Small intestine (tissue), 7 donors: ENCODE measurements around the gene PITPNM1. TPM values are rescaled to one million over a fixed set of nuclear protein-coding genes. Genes with fewer than 3 reads are reported as not detected.

ENCODE experiments used
- DNase-seq, 2 donors: peaks; one replicate each; pipeline versions ENCODE4 v3.0.0 to v3.0.0-alpha.2; 2013
- FAIRE-seq: peaks from 2 replicates; lab custom pipeline; 2012; peaks lifted over from hg19 to GRCh38; lab: Jason Lieb, UNC
- H3K27ac ChIP-seq, 3 donors: one replicate each; pipeline ENCODE4 v1.5.1; 2013; ENCODE audit warnings: low read length in 2 of 3, mild to moderate bottlenecking in 2 of 3, control low read depth in 1 of 3, inconsistent platforms in 1 of 3, low read depth in 1 of 3, moderate library complexity in 1 of 3
- H3K27me3 ChIP-seq, 3 donors: one replicate each; pipeline ENCODE4 v1.6.1; 2013; ENCODE audit warnings: low read length in 3 of 3, inconsistent platforms in 1 of 3; ENCODE audit not compliant: control insufficient read depth in 3 of 3, insufficient read depth in 3 of 3
- H3K36me3 ChIP-seq, 3 donors: one replicate each; pipeline ENCODE4 v1.6.1; 2013; ENCODE audit warnings: low read length in 3 of 3, inconsistent platforms in 1 of 3, low read depth in 1 of 3, mild to moderate bottlenecking in 1 of 3, moderate library complexity in 1 of 3; ENCODE audit not compliant: control insufficient read depth in 3 of 3, insufficient read depth in 2 of 3
- H3K4me1 ChIP-seq, 3 donors: one replicate each; pipeline ENCODE4 v1.6.1; 2013; ENCODE audit warnings: low read length in 2 of 3, inconsistent platforms in 1 of 3, low read depth in 1 of 3, mild to moderate bottlenecking in 1 of 3, moderate library complexity in 1 of 3; ENCODE audit not compliant: control insufficient read depth in 3 of 3, insufficient read depth in 2 of 3
- H3K4me3 ChIP-seq, 3 donors: one replicate each; pipeline ENCODE4 v1.5.1; 2013; ENCODE audit warnings: low read length in 3 of 3, control low read depth in 1 of 3, inconsistent platforms in 1 of 3, low read depth in 1 of 3, mild to moderate bottlenecking in 1 of 3, moderate library complexity in 1 of 3
- H3K9me3 ChIP-seq, 2 donors: one replicate each; pipeline ENCODE4 v1.6.1; 2013; ENCODE audit warnings: low read depth in 1 of 2, low read length in 1 of 2; ENCODE audit not compliant: control insufficient read depth in 2 of 2, insufficient read depth in 1 of 2
- WGBS, 3 donors: extraction: QIAGEN DNeasy Blood & Tissue Kit; methylation state at CpG; one replicate each; pipeline ENCODE4 v1.1.7; 2013; 5-methylcytosine and 5-hydroxymethylcytosine counted together
- polyA plus RNA-seq, 4 donors: library from polyadenylated mRNA; stranded (reverse) in 3 of 4; unstranded in 1 of 4; fragments of 200-250 nt in 3 of 4; fragments of 120-200 nt in 1 of 4; gene quantifications; one replicate each; pipeline versions ENCODE4 v1.2.1 to v1.2.3, GENCODE V29; 2013
- donor health status: healthy with polysubstance abuse.
- donor health status: control.
- donor health status: control.
- donor health status: Bipolar disorder and iron deficiency.
- donor health status: healthy.

PITPNM1 gene
- polyA plus RNA-seq, 4 donors, result 31.2 to 42.1 (median 35.9) TPM

- WGBS, 3 donors, result 92% methylated on average over 21 of the region's 21 CpGs
- Histone ChIP-seq H3K4me1 (no peaks in the 10 kb centered on the region), H3K4me3 (no peak overlapping the region), H3K36me3 (peaks cover 0 to 2% (median 0%) of the 10 kb centered on the region in 3 donors), H3K9me3 (no peaks in the 10 kb centered on the region), H3K27ac (no peak overlapping the region), H3K27me3 (peaks cover 0 to 3% (median 0%) of the 10 kb centered on the region in 3 donors)
- FAIRE-seq, result no peak
- no peak for DNase-seq
Measured at GRCh38 chr11:67453816-67454732, 51.1 kb downstream of the PITPNM1 start.

- H3K4me3 ChIP-seq, result no peak within 1 kb of the TSS
- H3K27me3 ChIP-seq, result peaks cover 0 to 3% (median 0%) of the 10 kb centered on the region in 3 donors
- no peaks in the 10 kb centered on the region for H3K9me3 ChIP-seq
- no peak for FAIRE-seq
- H3K4me1 ChIP-seq, result no peaks in the 10 kb centered on the region
- no peaks in the 10 kb centered on the region for H3K36me3 ChIP-seq
- H3K27ac ChIP-seq, result no peak within 1 kb of the TSS
- 82 to 84% (median 83%) methylated on average over 33 of the region's 33 CpGs for WGBS, 3 donors
- no peak for DNase-seq
Measured at GRCh38 chr11:67452141-67452952, 52.8 kb downstream of the PITPNM1 start, which contains the start of gene GPR152. Gene GPR152 (minus strand): TSS chr11:67452729. CDS start chr11:67452724, 5 bp downstream.

- no peak overlapping the region for H3K27ac ChIP-seq
- 90 to 94% (median 92%) methylated on average over 14 of the region's 14 CpGs for WGBS, 3 donors
- no peak for DNase-seq
- no peak overlapping the region for H3K4me3 ChIP-seq
- no peaks in the 10 kb centered on the region for H3K9me3 ChIP-seq
- H3K36me3 ChIP-seq, result no peaks in the 10 kb centered on the region
- no peaks in the 10 kb centered on the region for H3K4me1 ChIP-seq
- H3K27me3 ChIP-seq, result peaks cover 0 to 3% (median 0%) of the 10 kb centered on the region in 3 donors
- FAIRE-seq, result no peak
Measured at GRCh38 chr11:67451658-67451976, 53.5 kb downstream of the PITPNM1 start.

- no peaks in the 10 kb centered on the region for H3K4me1 ChIP-seq
- DNase-seq, result no peak
- 89 to 95% (median 90%) methylated on average over 25 of the region's 25 CpGs for WGBS, 3 donors
- no peaks in the 10 kb centered on the region for H3K9me3 ChIP-seq
- H3K27me3 ChIP-seq, result no peaks in the 10 kb centered on the region
- FAIRE-seq, result no peak
- H3K36me3 ChIP-seq, result no peaks in the 10 kb centered on the region
- no peak overlapping the region for H3K27ac ChIP-seq
- no peak overlapping the region for H3K4me3 ChIP-seq
Measured at GRCh38 chr11:67450796-67451657, 54.1 kb downstream of the PITPNM1 start.

GRCh38 chr11:67449116-67449844, 55.9 kb downstream of the PITPNM1 start:
- H3K27ac ChIP-seq, result peak overlapping the region in 1 of 3 donors; percentile 1
- no peaks in the 10 kb centered on the region for H3K9me3 ChIP-seq
- peaks cover 0 to 2% (median 0%) of the 10 kb centered on the region in 3 donors for H3K36me3 ChIP-seq
- H3K4me3 ChIP-seq, result no peak overlapping the region
- no peak for FAIRE-seq
- no peak for DNase-seq
- H3K27me3 ChIP-seq, result no peaks in the 10 kb centered on the region
- peaks cover 0 to 4% (median 2%) of the 10 kb centered on the region in 3 donors for H3K4me1 ChIP-seq
- 45 to 58% (median 49%) methylated on average over 9 of the region's 9 CpGs for WGBS, 3 donors

GRCh38 chr11:67448220-67448609, 56.9 kb downstream of the PITPNM1 start:
- no peak overlapping the region for H3K4me3 ChIP-seq
- H3K27me3 ChIP-seq, result no peaks in the 10 kb centered on the region
- 36 to 83% (median 55%) methylated on average over 7 of the region's 7 CpGs for WGBS, 3 donors
- DNase-seq (peak in 1 of 2 donors; percentile 69), FAIRE-seq (no peak)
- H3K36me3 ChIP-seq, result peaks cover 0 to 2% (median 0%) of the 10 kb centered on the region in 3 donors
- no peaks in the 10 kb centered on the region for H3K9me3 ChIP-seq
- H3K4me1 ChIP-seq, result peaks cover 0 to 5% (median 2%) of the 10 kb centered on the region in 3 donors
- no peak overlapping the region for H3K27ac ChIP-seq

GRCh38 chr11:67445515-67445914, 59.6 kb downstream of the PITPNM1 start:
- 82 to 87% (median 83%) methylated on average over 4 to 5 of the region's 5 CpGs for WGBS, 3 donors
- Histone ChIP-seq H3K36me3 (peaks cover 0 to 23% (median 0%) of the 10 kb centered on the region in 3 donors), H3K27ac (peak overlapping the region in 2 of 3 donors; percentile 14 to 41), H3K4me3 (no peak overlapping the region), H3K4me1 (peaks cover 0 to 14% (median 2%) of the 10 kb centered on the region in 3 donors), H3K9me3 (no peaks in the 10 kb centered on the region), H3K27me3 (no peaks in the 10 kb centered on the region)
- FAIRE-seq (no peak), DNase-seq (no peak)
